Vagina (tissue), 2 donors: ENCODE measurements around the gene TAF1B.

Experiments
- CTCF ChIP-seq, 3 experiments: fragments of 450-650 bp in 2 of 3; fragments of 200-600 bp in 1 of 3; sonication (generic) in 1 of 3; IDR thresholded peaks; one replicate each; pipeline ENCODE4 v1.5.1; 2017 to 2019; ENCODE audit warnings: antibody characterized with exemption in 3 of 3, mild to moderate bottlenecking in 2 of 3, moderate library complexity in 2 of 3
- POLR2A ChIP-seq, 2 donors: fragments of 450-650 bp; IDR thresholded peaks; one replicate each; pipeline ENCODE4 v1.6.1; 2017; ENCODE audit warnings: antibody characterized with exemption in 2 of 2, mild to moderate bottlenecking in 2 of 2, moderate library complexity in 2 of 2

GRCh38 chr2:9843229-9844035 lies at the start of gene TAF1B:
- TF ChIP-seq CTCF (IDR thresholded peaks at IDR 0.05) (no peak), POLR2A (IDR thresholded peaks at IDR 0.05) (peak in 1 of 2 donors; percentile 23)
